Measurements from ENCODE around the gene DCST1. TPM values are rescaled to one million over a fixed set of nuclear protein-coding genes. Genes with fewer than 3 reads are reported as not detected.

DCST1 gene
- total and polyA plus RNA-seq, 12 donors, result not detected

- peaks cover 0 to 22% of the 10 kb centered on the region in 2 donors for H3K36me3 ChIP-seq (replicated peaks in 1 of 2)
- 4 to 6% (median 5%) methylated on average over 14 to 31 of the region's 31 CpGs for whole genome bisulfite sequencing, 4 donors
- peak overlapping the region in 4 of 5 donors; percentile 38 to 99 (median 90) for H3K27ac ChIP-seq
- H3K9me3 ChIP-seq (replicated peaks in 1 of 3), result no peaks in the 10 kb centered on the region
- no peak for DNase-seq
- peaks cover 12 to 26% of the 10 kb centered on the region in 2 donors for H3K4me1 ChIP-seq (replicated peaks in 1 of 2)
- TF ChIP-seq, protein P1, sequence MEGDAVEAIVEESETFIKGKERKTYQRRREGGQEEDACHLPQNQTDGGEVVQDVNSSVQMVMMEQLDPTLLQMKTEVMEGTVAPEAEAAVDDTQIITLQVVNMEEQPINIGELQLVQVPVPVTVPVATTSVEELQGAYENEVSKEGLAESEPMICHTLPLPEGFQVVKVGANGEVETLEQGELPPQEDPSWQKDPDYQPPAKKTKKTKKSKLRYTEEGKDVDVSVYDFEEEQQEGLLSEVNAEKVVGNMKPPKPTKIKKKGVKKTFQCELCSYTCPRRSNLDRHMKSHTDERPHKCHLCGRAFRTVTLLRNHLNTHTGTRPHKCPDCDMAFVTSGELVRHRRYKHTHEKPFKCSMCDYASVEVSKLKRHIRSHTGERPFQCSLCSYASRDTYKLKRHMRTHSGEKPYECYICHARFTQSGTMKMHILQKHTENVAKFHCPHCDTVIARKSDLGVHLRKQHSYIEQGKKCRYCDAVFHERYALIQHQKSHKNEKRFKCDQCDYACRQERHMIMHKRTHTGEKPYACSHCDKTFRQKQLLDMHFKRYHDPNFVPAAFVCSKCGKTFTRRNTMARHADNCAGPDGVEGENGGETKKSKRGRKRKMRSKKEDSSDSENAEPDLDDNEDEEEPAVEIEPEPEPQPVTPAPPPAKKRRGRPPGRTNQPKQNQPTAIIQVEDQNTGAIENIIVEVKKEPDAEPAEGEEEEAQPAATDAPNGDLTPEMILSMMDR (IDR thresholded peaks at IDR 0.05), result no peak
- TF ChIP-seq POLR2A (IDR thresholded peaks at IDR 0.05), result no peak
- H3K4me3 ChIP-seq, result peak overlapping the region in 3 of 4 donors; percentile 11 to 82 (median 42)
- intact Hi-C loops (cut with DNase I), result no loop called here
- H3K27me3 ChIP-seq, result no peaks in the 10 kb centered on the region
These were observed 17.7 kb downstream of the DCST1 start for GRCh38 chr1:155051342-155051776.

GRCh38 chr1:155051777-155052398 is 18.3 kb downstream of the DCST1 start:
- Histone ChIP-seq H3K4me1 (replicated peaks in 1 of 2) (peaks cover 12 to 26% of the 10 kb centered on the region in 2 donors), H3K27ac (peak overlapping the region in 4 of 5 donors; percentile 38 to 99 (median 90)), H3K4me3 (peak overlapping the region in 3 of 4 donors; percentile 11 to 82 (median 42)), H3K9me3 (replicated peaks in 1 of 3) (no peaks in the 10 kb centered on the region), H3K36me3 (replicated peaks in 1 of 2) (peaks cover 0 to 27% of the 10 kb centered on the region in 2 donors), H3K27me3 (no peaks in the 10 kb centered on the region)
- TF ChIP-seq, protein P1 (IDR thresholded peaks at IDR 0.05), result no peak
- TF ChIP-seq POLR2A (IDR thresholded peaks at IDR 0.05), result no peak
- WGBS, 4 donors, result 25 to 32% (median 29%) methylated on average over 15 to 27 of the region's 27 CpGs
- intact Hi-C loops (cut with DNase I), result no loop called here
- DNase-seq, result peak; percentile 39 to 69 (median 47)

- 57 to 66% (median 61%) methylated on average over 10 to 12 of the region's 12 CpGs for WGBS, 4 donors
- peak in 1 of 7 donors; percentile 54 for DNase-seq
- H3K4me1 ChIP-seq (replicated peaks in 1 of 2), result peaks cover 12 to 26% of the 10 kb centered on the region in 2 donors
- peak overlapping the region in 1 of 5 donors; percentile 99 for H3K27ac ChIP-seq
- no peaks in the 10 kb centered on the region for H3K9me3 ChIP-seq (replicated peaks in 1 of 3)
- peak overlapping the region in 1 of 4 donors; percentile 82 for H3K4me3 ChIP-seq
- no peaks in the 10 kb centered on the region for H3K27me3 ChIP-seq
- H3K36me3 ChIP-seq (replicated peaks in 1 of 2), result peaks cover 0 to 35% of the 10 kb centered on the region in 2 donors
- TF ChIP-seq, protein P1 (IDR thresholded peaks at IDR 0.05), result no peak
- TF ChIP-seq POLR2A (IDR thresholded peaks at IDR 0.05), result no peak
- intact Hi-C loops (cut with DNase I), result no loop called here
These were observed 19.1 kb downstream of the DCST1 start for GRCh38 chr1:155052439-155053395.

- WGBS, 4 donors, result 84 to 89% (median 87%) methylated on average over 7 of the region's 7 CpGs
- TF ChIP-seq POLR2A (IDR thresholded peaks at IDR 0.05), result no peak
- TF ChIP-seq, protein P1 (IDR thresholded peaks at IDR 0.05), result no peak
- Histone ChIP-seq H3K27ac (no peak overlapping the region), H3K4me1 (replicated peaks in 1 of 2) (peaks cover 12 to 26% of the 10 kb centered on the region in 2 donors), H3K9me3 (replicated peaks in 1 of 3) (no peaks in the 10 kb centered on the region), H3K27me3 (no peaks in the 10 kb centered on the region), H3K4me3 (no peak overlapping the region), H3K36me3 (replicated peaks in 1 of 2) (peaks cover 0 to 44% of the 10 kb centered on the region in 2 donors)
- DNase-seq, result no peak
- intact Hi-C loops (cut with DNase I), result no loop called here
These were observed 20.0 kb downstream of the DCST1 start for GRCh38 chr1:155053531-155054105.
